Mesothelial cell of epicardium (in vitro differentiated cells): ENCODE measurements around the gene TSHZ2. TPM values are rescaled to one million over a fixed set of nuclear protein-coding genes. Genes with fewer than 3 reads are reported as not detected.

Experiments
- DNase-seq, 2 experiments: peaks; one replicate each; pipeline ENCODE4 v3.0.0; 2021; ENCODE audit warnings: low spot score in 2 of 2; ENCODE audit not compliant: unreplicated experiment in 2 of 2
- H3K27ac Mint-ChIP-seq: 2 replicates; pipeline ENCODE4 v1.8.0; 2021; ENCODE audit warnings: mixed read lengths
- H3K27me3 Mint-ChIP-seq: 2 replicates; pipeline ENCODE4 v1.8.0; 2021; ENCODE audit warnings: low read depth, mixed read lengths
- H3K36me3 Mint-ChIP-seq: 2 replicates; pipeline ENCODE4 v1.8.0; 2021; ENCODE audit warnings: mixed read lengths
- H3K4me1 Mint-ChIP-seq: 2 replicates; pipeline ENCODE4 v1.8.0; 2021; ENCODE audit warnings: mixed read lengths
- H3K4me3 Mint-ChIP-seq: 2 replicates; pipeline ENCODE4 v1.8.0; 2021; ENCODE audit warnings: mild to moderate bottlenecking, moderate library complexity, mixed read lengths
- H3K9me3 Mint-ChIP-seq: 2 replicates; pipeline ENCODE4 v1.8.0; 2021; ENCODE audit warnings: mixed read lengths
- total RNA-seq: library from RNA; stranded (reverse); gene quantifications from 3 replicates; pipeline ENCODE4 v1.2.1, GENCODE V29; 2021
- TF ChIP-seq, protein P1 (sequence below): fragments of 200-600 bp; sonication (generic); IDR thresholded peaks from one replicate; pipeline ENCODE4 v1.5.0; 2021; ENCODE audit warnings: antibody characterized with exemption; ENCODE audit not compliant: unreplicated experiment

The TSHZ2 gene
- total RNA-seq, 1 donor from 2014 or later = 28.8 TPM

DNA sequence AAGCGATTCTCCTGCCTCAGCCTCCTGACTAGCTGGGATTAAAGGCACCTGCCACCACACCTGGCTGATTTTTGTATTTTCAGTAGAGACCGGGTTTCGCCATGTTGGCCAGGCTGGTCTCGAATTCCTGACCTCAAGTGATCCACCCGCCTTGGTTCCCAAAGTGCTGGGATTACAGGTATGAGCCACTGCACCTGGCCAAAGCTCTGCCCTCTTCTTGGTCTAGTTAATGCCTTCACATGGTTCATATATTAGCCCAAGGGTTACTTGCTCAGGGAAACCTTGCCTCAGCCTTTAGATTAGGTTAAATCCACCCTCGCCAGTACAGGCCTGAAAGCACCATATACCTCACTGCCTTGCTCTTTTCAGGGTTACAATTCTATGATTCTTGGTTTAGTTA, 26.1 kb downstream of the TSHZ2 start:
- no peak for DNase-seq

DNA sequence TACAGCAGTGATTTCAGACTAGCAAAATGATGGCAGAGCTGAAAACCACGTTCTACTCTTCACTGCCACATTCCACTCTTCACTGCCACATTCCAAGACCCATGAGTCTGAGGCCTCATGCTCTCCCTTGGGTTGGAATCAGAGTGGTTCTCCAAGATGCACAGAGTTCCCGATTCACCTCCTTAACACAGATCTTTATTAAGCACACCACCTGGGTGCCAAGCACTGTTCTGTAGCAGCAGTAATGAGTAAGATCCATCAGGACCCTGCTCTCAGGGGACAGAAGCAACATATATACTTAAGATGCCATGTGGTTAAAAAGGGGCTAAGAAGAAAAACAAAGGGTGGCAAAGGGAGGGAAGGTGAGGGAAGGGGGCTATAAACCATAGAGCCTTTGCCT, 26.9 kb downstream of the TSHZ2 start:
- peaks cover 47% of the 10 kb centered on the region for H3K4me1 Mint-ChIP-seq
- DNase-seq = no peak
- no peak overlapping the region for H3K4me3 Mint-ChIP-seq
- TF ChIP-seq, protein P1, sequence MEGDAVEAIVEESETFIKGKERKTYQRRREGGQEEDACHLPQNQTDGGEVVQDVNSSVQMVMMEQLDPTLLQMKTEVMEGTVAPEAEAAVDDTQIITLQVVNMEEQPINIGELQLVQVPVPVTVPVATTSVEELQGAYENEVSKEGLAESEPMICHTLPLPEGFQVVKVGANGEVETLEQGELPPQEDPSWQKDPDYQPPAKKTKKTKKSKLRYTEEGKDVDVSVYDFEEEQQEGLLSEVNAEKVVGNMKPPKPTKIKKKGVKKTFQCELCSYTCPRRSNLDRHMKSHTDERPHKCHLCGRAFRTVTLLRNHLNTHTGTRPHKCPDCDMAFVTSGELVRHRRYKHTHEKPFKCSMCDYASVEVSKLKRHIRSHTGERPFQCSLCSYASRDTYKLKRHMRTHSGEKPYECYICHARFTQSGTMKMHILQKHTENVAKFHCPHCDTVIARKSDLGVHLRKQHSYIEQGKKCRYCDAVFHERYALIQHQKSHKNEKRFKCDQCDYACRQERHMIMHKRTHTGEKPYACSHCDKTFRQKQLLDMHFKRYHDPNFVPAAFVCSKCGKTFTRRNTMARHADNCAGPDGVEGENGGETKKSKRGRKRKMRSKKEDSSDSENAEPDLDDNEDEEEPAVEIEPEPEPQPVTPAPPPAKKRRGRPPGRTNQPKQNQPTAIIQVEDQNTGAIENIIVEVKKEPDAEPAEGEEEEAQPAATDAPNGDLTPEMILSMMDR = no peak
- H3K36me3 Mint-ChIP-seq = peaks cover 3% of the 10 kb centered on the region
- H3K9me3 Mint-ChIP-seq = no peaks in the 10 kb centered on the region
- H3K27ac Mint-ChIP-seq = no peak overlapping the region
- no peaks in the 10 kb centered on the region for H3K27me3 Mint-ChIP-seq

More for the DNA sequence above, 26.1 kb downstream of the TSHZ2 start:
- Mint-ChIP-seq H3K4me1 (peaks cover 40% of the 10 kb centered on the region), H3K4me3 (no peak overlapping the region), H3K27ac (no peak overlapping the region), H3K36me3 (peaks cover 3% of the 10 kb centered on the region), H3K9me3 (no peaks in the 10 kb centered on the region), H3K27me3 (no peaks in the 10 kb centered on the region)
- TF ChIP-seq, protein P1 = no peak

DNA sequence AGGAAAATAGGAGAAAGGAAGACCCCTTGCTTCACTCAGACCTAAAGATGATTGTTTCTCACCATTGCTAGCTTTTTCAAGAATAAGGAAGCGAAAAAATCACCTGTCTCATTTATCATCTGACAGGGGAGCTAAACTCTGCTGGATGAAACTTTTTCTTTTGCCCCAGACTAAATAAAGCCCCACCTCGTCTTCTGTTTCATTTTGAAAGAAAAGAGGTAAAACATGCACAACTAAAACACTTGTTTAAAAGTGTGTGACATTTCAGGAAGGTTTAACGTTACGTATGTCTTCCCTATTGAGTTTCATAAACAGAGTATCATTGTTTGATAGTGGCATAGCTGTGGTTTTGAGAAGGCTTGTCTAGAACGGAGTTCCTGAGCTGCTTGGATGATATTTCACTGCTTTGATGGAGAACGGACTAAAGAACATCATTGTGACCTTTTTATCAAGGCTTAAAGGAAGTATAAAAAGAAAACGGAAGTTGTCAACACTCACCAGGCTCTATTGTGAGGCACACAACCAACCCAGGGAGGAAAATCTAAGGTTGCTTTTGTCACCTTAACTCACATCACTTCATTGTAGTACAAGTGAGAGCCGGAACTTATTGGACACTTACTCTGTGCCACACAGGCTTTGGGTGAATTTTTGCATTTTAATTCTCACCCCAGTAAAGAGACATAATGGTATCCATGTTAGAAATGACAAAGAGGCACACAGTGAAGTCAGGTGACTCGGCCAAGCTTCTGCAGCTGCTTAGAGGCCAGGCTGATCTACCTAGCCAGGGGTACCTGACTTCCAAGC, 29.5 kb downstream of the TSHZ2 start:
- peaks cover 53% of the 10 kb centered on the region for H3K4me1 Mint-ChIP-seq
- DNase-seq = no peak
- no peak overlapping the region for H3K4me3 Mint-ChIP-seq

DNA sequence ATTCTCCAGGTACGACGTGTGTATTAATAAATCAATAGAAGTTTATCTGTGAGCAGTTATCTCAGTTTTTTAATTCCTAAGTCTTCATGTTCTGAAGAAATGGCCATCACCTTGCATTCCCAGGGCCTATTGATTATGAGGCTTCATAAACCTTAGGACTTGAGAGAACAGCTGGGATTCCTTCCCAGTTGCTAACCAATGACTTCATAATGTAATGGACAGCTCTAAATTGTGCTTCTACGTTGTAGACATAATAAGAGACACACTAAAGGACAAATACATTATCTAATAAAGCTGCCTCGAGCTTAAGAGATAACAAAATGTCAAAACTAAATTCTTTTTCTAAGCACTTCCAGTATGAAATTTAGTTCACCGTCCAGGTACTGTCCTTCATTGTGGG, 30.6 kb downstream of the TSHZ2 start:
- no peaks in the 10 kb centered on the region for H3K9me3 Mint-ChIP-seq
- no peak for DNase-seq
- no peaks in the 10 kb centered on the region for H3K27me3 Mint-ChIP-seq
- H3K4me1 Mint-ChIP-seq = peaks cover 51% of the 10 kb centered on the region
- TF ChIP-seq, protein P1 = no peak
- no peak overlapping the region for H3K4me3 Mint-ChIP-seq
- peaks cover 2% of the 10 kb centered on the region for H3K36me3 Mint-ChIP-seq
- peak overlapping the region; percentile 23 for H3K27ac Mint-ChIP-seq

More for the DNA sequence above, 29.5 kb downstream of the TSHZ2 start:
- Mint-ChIP-seq H3K27ac (peak overlapping the region; percentile 94), H3K27me3 (no peaks in the 10 kb centered on the region), H3K9me3 (no peaks in the 10 kb centered on the region), H3K36me3 (peaks cover 2% of the 10 kb centered on the region)
- TF ChIP-seq, protein P1 = no peak

- H3K27me3 Mint-ChIP-seq = no peaks in the 10 kb centered on the region
- no peak overlapping the region for H3K4me3 Mint-ChIP-seq
- DNase-seq = no peak
- H3K9me3 Mint-ChIP-seq = no peaks in the 10 kb centered on the region
- H3K27ac Mint-ChIP-seq = peak overlapping the region; percentile 23
- peaks cover 2% of the 10 kb centered on the region for H3K36me3 Mint-ChIP-seq
- H3K4me1 Mint-ChIP-seq = peaks cover 55% of the 10 kb centered on the region
- TF ChIP-seq, protein P1 = no peak
These were observed 31.4 kb downstream of the TSHZ2 start for GRCh38 chr20:53003420-53004154.
